Measurements from ENCODE around the gene AFAP1L1.

Gene AFAP1L1

GRCh38 chr5:149280802-149281201, 9.1 kb downstream of the AFAP1L1 start:
- ChIA-PET CTCF (no interaction called here), POLR2A (no interaction called here)
- DNase-seq (ENCODE audit: extremely low spot score): no peak
- TF ChIP-seq CTCF (IDR thresholded peaks at IDR 0.05; ENCODE audit: control extremely low read depth, extremely low read depth, low read depth, missing control alignments): no peak

- CTCF ChIA-PET: no interaction called here
- TF ChIP-seq CTCF (IDR thresholded peaks at IDR 0.05; ENCODE audit: control extremely low read depth, extremely low read depth, low read depth, missing control alignments): no peak
- POLR2A ChIA-PET: no interaction called here
- no peak for DNase-seq (ENCODE audit: extremely low spot score)
These were observed 10.6 kb downstream of the AFAP1L1 start for GRCh38 chr5:149282027-149282965.

GRCh38 chr5:149282966-149283332, 11.3 kb downstream of the AFAP1L1 start:
- no peak for TF ChIP-seq CTCF (IDR thresholded peaks at IDR 0.05; ENCODE audit: control extremely low read depth, extremely low read depth, low read depth, missing control alignments)
- no peak for DNase-seq (ENCODE audit: extremely low spot score)
- ChIA-PET POLR2A (no interaction called here), CTCF (no interaction called here)

GRCh38 chr5:149283626-149284480, 12.2 kb downstream of the AFAP1L1 start:
- DNase-seq (ENCODE audit: extremely low spot score): no peak
- TF ChIP-seq CTCF (IDR thresholded peaks at IDR 0.05; ENCODE audit: control extremely low read depth, extremely low read depth, low read depth, missing control alignments): no peak
- CTCF ChIA-PET: no interaction called here
- POLR2A ChIA-PET: no interaction called here

GRCh38 chr5:149284501-149284900, 12.8 kb downstream of the AFAP1L1 start:
- ChIA-PET POLR2A (no interaction called here), CTCF (no interaction called here)
- no peak for TF ChIP-seq CTCF (IDR thresholded peaks at IDR 0.05; ENCODE audit: control extremely low read depth, extremely low read depth, low read depth, missing control alignments)
- no peak for DNase-seq (ENCODE audit: extremely low spot score)

- DNase-seq (ENCODE audit: extremely low spot score): no peak
- CTCF ChIA-PET: no interaction called here
- TF ChIP-seq CTCF (IDR thresholded peaks at IDR 0.05; ENCODE audit: control extremely low read depth, extremely low read depth, low read depth, missing control alignments): no peak
- POLR2A ChIA-PET: no interaction called here
These were observed 13.5 kb downstream of the AFAP1L1 start for GRCh38 chr5:149285153-149285552.
